Right lobe of liver (tissue), 4 donors: ENCODE results near the gene KRT83.

Experiments used
- POLR2A ChIP-seq: fragments of 450-650 bp; IDR thresholded peaks from one replicate; pipeline ENCODE4 v1.6.1; 2017; ENCODE audit warnings: antibody characterized with exemption, mild to moderate bottlenecking
- TF ChIP-seq, protein P1 (sequence below), 4 donors: fragments of 200-600 bp in 3 of 4; fragments of 450-650 bp in 1 of 4; IDR thresholded peaks; one replicate each; pipeline versions ENCODE4 v1.5.1 to v1.8.0; 2016 to 2022; ENCODE audit warnings: antibody characterized with exemption in 4 of 4, mild to moderate bottlenecking in 2 of 4
- donor health status: DM: no; HTN: no; CAD: no.
- donor health status: DM: no; HTN: no; CAD: no.
- donor health status: DM: no; HTN: yes; CAD: no.

DNA sequence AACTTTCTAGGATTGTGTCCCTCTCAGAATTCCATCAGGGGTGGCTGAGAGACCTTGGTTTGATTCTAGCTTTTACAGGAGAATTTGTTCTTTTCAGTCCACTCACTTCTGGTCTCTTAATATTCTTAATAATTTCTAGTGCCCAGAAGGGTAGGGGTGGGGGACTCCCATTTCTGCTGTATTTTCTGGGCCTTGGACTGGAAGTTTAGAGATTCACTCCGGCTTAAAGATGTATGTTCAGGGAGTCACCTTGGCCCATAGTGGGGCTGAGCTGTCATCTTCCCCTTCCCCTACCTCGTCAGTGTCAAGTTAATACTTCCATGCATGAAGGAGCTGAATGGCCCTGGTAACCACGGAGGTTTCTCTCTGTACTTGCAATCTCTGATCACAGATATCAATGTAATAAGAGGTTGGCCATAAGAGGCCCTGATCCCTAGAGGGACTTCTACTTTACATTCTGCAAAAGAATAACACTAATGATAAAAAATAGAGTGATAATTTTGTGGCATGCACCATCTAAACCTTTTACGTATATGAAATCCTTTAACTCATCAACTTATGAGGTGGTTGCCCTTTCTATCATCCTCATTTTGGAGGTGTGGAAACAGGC, 36.5 kb downstream of the KRT83 start:
- TF ChIP-seq POLR2A: no peak
- TF ChIP-seq, protein P1, sequence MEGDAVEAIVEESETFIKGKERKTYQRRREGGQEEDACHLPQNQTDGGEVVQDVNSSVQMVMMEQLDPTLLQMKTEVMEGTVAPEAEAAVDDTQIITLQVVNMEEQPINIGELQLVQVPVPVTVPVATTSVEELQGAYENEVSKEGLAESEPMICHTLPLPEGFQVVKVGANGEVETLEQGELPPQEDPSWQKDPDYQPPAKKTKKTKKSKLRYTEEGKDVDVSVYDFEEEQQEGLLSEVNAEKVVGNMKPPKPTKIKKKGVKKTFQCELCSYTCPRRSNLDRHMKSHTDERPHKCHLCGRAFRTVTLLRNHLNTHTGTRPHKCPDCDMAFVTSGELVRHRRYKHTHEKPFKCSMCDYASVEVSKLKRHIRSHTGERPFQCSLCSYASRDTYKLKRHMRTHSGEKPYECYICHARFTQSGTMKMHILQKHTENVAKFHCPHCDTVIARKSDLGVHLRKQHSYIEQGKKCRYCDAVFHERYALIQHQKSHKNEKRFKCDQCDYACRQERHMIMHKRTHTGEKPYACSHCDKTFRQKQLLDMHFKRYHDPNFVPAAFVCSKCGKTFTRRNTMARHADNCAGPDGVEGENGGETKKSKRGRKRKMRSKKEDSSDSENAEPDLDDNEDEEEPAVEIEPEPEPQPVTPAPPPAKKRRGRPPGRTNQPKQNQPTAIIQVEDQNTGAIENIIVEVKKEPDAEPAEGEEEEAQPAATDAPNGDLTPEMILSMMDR (IDR thresholded peaks at IDR 0.05): no peak
